WTC11 (cell line): Measurements from ENCODE around the gene FOXC2. TPM values are rescaled to one million over a fixed set of nuclear protein-coding genes. Genes with fewer than 3 reads are reported as not detected.

ENCODE experiments used
- ATAC-seq: fragments of 200-7000 bp; cut with Tn5 transposase; 2 replicates; pipeline ENCODE4 v1.10.0; 2021; ENCODE audit warnings: mild to moderate bottlenecking, moderate library complexity
- CTCF ChIA-PET: fragments of 300-600 bp; sonication (Branson Sonifier 250); formaldehyde crosslinking; loops from one replicate; lab custom pipeline; 2021; ENCODE audit warnings: antibody characterized with exemption; lab: Charles Lee
- POLR2A ChIA-PET: fragments of 350-600 bp; sonication (Branson Sonifier 250); formaldehyde crosslinking; loops from one replicate; lab custom pipeline; 2021; ENCODE audit warnings: antibody characterized with exemption; lab: Charles Lee
- DNase-seq: peaks from one replicate; pipeline ENCODE4 v3.0.0; 2021; ENCODE audit warnings: low spot score
- H3K27ac Mint-ChIP-seq: 2 replicates; pipeline ENCODE4 v1.8.0; 2021; ENCODE audit warnings: mixed read lengths
- H3K27me3 Mint-ChIP-seq: 2 replicates; pipeline ENCODE4 v1.8.0; 2021; ENCODE audit warnings: low read depth, mild to moderate bottlenecking, moderate library complexity, mixed read lengths
- H3K36me3 Mint-ChIP-seq: 2 replicates; pipeline ENCODE4 v1.8.0; 2021; ENCODE audit warnings: mixed read lengths
- H3K4me1 Mint-ChIP-seq: 2 replicates; pipeline ENCODE4 v1.8.0; 2022; ENCODE audit warnings: mixed read lengths
- H3K4me3 Mint-ChIP-seq: 2 replicates; pipeline ENCODE4 v1.8.0; 2021; ENCODE audit warnings: mild to moderate bottlenecking, moderate library complexity, mixed read lengths
- H3K9me3 Mint-ChIP-seq: 2 replicates; pipeline ENCODE4 v1.8.0; 2021; ENCODE audit warnings: mixed read lengths
- ATF2 ChIP-seq: sonication (generic); formaldehyde crosslinking; IDR thresholded peaks from 2 replicates; pipeline ENCODE4 v1.8.1; 2022; ENCODE audit warnings: low read depth, missing genetic modification reagents, borderline replicate concordance
- ERG ChIP-seq: fragments of 250-450 bp; sonication (Bioruptor Pico); IDR thresholded peaks from 2 replicates; pipeline ENCODE4 v1.8.0; 2021; ENCODE audit warnings: mild to moderate bottlenecking
- ESRRA ChIP-seq: sonication (generic); formaldehyde crosslinking; IDR thresholded peaks from 2 replicates; pipeline ENCODE4 v1.8.1; 2022; ENCODE audit warnings: mild to moderate bottlenecking, missing genetic modification reagents, borderline replicate concordance
- GTF2I ChIP-seq: fragments of 250-450 bp; sonication (Bioruptor Pico); conservative IDR thresholded peaks from 2 replicates; pipeline ENCODE4 v1.4.0; 2021; ENCODE audit warnings: mild to moderate bottlenecking
- IRF2 ChIP-seq: sonication (generic); formaldehyde crosslinking; IDR thresholded peaks from 2 replicates; pipeline ENCODE4 v1.8.0; 2022; ENCODE audit warnings: low read depth, missing genetic modification reagents, borderline replicate concordance
- JUN ChIP-seq: sonication (generic); formaldehyde crosslinking; IDR thresholded peaks from 2 replicates; pipeline ENCODE4 v1.8.0; 2023; ENCODE audit warnings: mild to moderate bottlenecking, missing genetic modification reagents
- KAT7 ChIP-seq: sonication (generic); formaldehyde crosslinking; IDR thresholded peaks from 2 replicates; pipeline ENCODE4 v1.8.1; 2023; ENCODE audit warnings: missing genetic modification reagents, mild to moderate bottlenecking, borderline replicate concordance
- MYBL2 ChIP-seq: sonication (generic); formaldehyde crosslinking; IDR thresholded peaks from 2 replicates; pipeline ENCODE4 v1.8.1; 2023; ENCODE audit warnings: mild to moderate bottlenecking, moderate library complexity, missing genetic modification reagents
- TCF7 ChIP-seq: sonication (generic); formaldehyde crosslinking; IDR thresholded peaks from 2 replicates; pipeline ENCODE4 v1.8.0; 2022; ENCODE audit warnings: mild to moderate bottlenecking, low read depth, missing genetic modification reagents, moderate library complexity
- TEAD1 ChIP-seq: sonication (generic); formaldehyde crosslinking; IDR thresholded peaks from 2 replicates; pipeline ENCODE4 v1.8.0; 2022; ENCODE audit warnings: mild to moderate bottlenecking, missing genetic modification reagents
- ZBTB21 ChIP-seq: sonication (generic); formaldehyde crosslinking; IDR thresholded peaks from 2 replicates; pipeline ENCODE4 v1.8.1; 2023; ENCODE audit warnings: mild to moderate bottlenecking, missing genetic modification reagents, borderline replicate concordance
- ZNF219 ChIP-seq: sonication (generic); formaldehyde crosslinking; IDR thresholded peaks from 2 replicates; pipeline ENCODE4 v1.8.0; 2023; ENCODE audit warnings: missing genetic modification reagents, mild to moderate bottlenecking, borderline replicate concordance
- ZNF281 ChIP-seq: sonication (generic); formaldehyde crosslinking; IDR thresholded peaks from 2 replicates; pipeline ENCODE4 v1.8.0; 2023; ENCODE audit warnings: mild to moderate bottlenecking, missing genetic modification reagents
- total RNA-seq: library from RNA; stranded (reverse); gene quantifications from 3 replicates; pipeline ENCODE4 v1.2.3, GENCODE V29; 2021
- TF ChIP-seq, protein P1 (sequence below): sonication (generic); formaldehyde crosslinking; conservative IDR thresholded peaks from 2 replicates; pipeline ENCODE4 v1.8.1; 2022; ENCODE audit warnings: mild to moderate bottlenecking, missing genetic modification reagents
- TF ChIP-seq, protein P2 (sequence below): fragments of 250-450 bp; sonication (Bioruptor Pico); IDR thresholded peaks from 2 replicates; pipeline ENCODE4 v2.1.2; 2022; ENCODE audit warnings: mild to moderate bottlenecking, moderate library complexity
- TF ChIP-seq, protein P3 (sequence below): sonication (generic); formaldehyde crosslinking; IDR thresholded peaks from 2 replicates; pipeline ENCODE4 v1.8.0; 2022; ENCODE audit warnings: mild to moderate bottlenecking, missing genetic modification reagents
- TF ChIP-seq, protein P4 (sequence below): sonication (generic); formaldehyde crosslinking; IDR thresholded peaks from 2 replicates; pipeline ENCODE4 v1.8.0; 2022; ENCODE audit warnings: mild to moderate bottlenecking, missing genetic modification reagents
- TF ChIP-seq, protein P5 (sequence below): sonication (generic); formaldehyde crosslinking; IDR thresholded peaks from 2 replicates; pipeline ENCODE4 v1.8.0; 2023; ENCODE audit warnings: missing genetic modification reagents, mild to moderate bottlenecking, borderline replicate concordance

Gene FOXC2
- total RNA-seq, 1 experiment from 2014 or later, result 0.28 TPM

DNA sequence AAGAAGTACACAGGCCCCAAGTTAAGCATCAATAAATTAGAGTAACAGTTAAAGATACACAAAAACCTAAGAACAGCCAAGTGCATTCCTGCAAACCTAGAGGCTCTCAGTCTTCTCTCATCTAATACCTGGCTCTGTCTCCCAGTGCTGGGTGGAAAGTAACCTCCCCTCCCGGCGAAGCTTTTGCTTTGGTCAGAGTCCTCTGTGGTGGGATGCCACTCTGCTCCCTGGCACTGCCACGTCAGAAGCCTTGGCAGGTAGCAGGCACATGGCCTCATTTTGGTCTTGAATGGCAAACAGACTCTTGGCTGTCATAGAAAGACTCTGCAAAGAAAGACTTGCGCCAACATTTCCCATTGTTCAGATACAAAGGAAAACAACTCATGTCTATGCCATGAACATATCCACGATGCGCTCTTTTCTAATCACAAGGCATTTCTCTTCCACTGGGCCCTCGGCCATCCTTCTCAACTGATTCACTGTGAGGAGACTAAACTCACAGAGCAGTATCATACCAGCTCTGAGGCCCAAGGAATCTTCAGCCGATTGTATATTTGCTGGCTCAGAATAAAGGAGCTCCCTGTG, 32.8 kb upstream of the FOXC2 start (continued):
- TF ChIP-seq ZNF219 (no peak), ESRRA (CRISPR knock-in tag) (no peak), TCF7 (CRISPR knock-in tag) (no peak), MYBL2 (CRISPR knock-in tag) (no peak), ERG (CRISPR knock-in tag) (no peak), GTF2I (CRISPR knock-in tag) (no peak)
- TF ChIP-seq, protein P1, sequence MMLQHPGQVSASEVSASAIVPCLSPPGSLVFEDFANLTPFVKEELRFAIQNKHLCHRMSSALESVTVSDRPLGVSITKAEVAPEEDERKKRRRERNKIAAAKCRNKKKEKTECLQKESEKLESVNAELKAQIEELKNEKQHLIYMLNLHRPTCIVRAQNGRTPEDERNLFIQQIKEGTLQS (CRISPR knock-in tag), result no peak

- H3K36me3 Mint-ChIP-seq, result peaks cover 11% of the 10 kb centered on the region
- H3K27me3 Mint-ChIP-seq, result no peaks in the 10 kb centered on the region
- H3K27ac Mint-ChIP-seq, result no peak overlapping the region
- H3K4me3 Mint-ChIP-seq, result no peak overlapping the region
- ATAC-seq (no peak), DNase-seq (no peak)
- no peaks in the 10 kb centered on the region for H3K4me1 Mint-ChIP-seq
- CTCF ChIA-PET, result no interaction called here
- POLR2A ChIA-PET, result no interaction called here
- H3K9me3 Mint-ChIP-seq, result no peaks in the 10 kb centered on the region
- TF ChIP-seq TEAD1 (CRISPR knock-in tag) (no peak), ZBTB21 (no peak), IRF2 (no peak), TCF7 (CRISPR knock-in tag) (no peak), ATF2 (CRISPR knock-in tag) (no peak), ZNF281 (CRISPR knock-in tag) (no peak), JUN (no peak), KAT7 (CRISPR knock-in tag) (no peak)
- TF ChIP-seq, protein P1 (CRISPR knock-in tag), result no peak
- TF ChIP-seq, protein P2, sequence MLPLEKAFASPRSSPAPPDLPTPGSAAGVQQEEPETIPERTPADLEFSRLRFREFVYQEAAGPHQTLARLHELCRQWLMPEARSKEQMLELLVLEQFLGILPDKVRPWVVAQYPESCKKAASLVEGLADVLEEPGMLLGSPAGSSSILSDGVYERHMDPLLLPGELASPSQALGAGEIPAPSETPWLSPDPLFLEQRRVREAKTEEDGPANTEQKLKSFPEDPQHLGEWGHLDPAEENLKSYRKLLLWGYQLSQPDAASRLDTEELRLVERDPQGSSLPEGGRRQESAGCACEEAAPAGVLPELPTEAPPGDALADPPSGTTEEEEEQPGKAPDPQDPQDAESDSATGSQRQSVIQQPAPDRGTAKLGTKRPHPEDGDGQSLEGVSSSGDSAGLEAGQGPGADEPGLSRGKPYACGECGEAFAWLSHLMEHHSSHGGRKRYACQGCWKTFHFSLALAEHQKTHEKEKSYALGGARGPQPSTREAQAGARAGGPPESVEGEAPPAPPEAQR (CRISPR knock-in tag), result no peak
- TF ChIP-seq, protein P3, sequence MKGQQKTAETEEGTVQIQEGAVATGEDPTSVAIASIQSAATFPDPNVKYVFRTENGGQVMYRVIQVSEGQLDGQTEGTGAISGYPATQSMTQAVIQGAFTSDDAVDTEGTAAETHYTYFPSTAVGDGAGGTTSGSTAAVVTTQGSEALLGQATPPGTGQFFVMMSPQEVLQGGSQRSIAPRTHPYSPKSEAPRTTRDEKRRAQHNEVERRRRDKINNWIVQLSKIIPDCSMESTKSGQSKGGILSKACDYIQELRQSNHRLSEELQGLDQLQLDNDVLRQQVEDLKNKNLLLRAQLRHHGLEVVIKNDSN, result no peak
- TF ChIP-seq, protein P4, sequence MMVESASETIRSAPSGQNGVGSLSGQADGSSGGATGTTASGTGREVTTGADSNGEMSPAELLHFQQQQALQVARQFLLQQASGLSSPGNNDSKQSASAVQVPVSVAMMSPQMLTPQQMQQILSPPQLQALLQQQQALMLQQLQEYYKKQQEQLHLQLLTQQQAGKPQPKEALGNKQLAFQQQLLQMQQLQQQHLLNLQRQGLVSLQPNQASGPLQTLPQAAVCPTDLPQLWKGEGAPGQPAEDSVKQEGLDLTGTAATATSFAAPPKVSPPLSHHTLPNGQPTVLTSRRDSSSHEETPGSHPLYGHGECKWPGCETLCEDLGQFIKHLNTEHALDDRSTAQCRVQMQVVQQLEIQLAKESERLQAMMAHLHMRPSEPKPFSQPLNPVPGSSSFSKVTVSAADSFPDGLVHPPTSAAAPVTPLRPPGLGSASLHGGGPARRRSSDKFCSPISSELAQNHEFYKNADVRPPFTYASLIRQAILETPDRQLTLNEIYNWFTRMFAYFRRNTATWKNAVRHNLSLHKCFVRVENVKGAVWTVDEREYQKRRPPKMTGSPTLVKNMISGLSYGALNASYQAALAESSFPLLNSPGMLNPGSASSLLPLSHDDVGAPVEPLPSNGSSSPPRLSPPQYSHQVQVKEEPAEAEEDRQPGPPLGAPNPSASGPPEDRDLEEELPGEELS (CRISPR knock-in tag), result no peak
- TF ChIP-seq, protein P5, sequence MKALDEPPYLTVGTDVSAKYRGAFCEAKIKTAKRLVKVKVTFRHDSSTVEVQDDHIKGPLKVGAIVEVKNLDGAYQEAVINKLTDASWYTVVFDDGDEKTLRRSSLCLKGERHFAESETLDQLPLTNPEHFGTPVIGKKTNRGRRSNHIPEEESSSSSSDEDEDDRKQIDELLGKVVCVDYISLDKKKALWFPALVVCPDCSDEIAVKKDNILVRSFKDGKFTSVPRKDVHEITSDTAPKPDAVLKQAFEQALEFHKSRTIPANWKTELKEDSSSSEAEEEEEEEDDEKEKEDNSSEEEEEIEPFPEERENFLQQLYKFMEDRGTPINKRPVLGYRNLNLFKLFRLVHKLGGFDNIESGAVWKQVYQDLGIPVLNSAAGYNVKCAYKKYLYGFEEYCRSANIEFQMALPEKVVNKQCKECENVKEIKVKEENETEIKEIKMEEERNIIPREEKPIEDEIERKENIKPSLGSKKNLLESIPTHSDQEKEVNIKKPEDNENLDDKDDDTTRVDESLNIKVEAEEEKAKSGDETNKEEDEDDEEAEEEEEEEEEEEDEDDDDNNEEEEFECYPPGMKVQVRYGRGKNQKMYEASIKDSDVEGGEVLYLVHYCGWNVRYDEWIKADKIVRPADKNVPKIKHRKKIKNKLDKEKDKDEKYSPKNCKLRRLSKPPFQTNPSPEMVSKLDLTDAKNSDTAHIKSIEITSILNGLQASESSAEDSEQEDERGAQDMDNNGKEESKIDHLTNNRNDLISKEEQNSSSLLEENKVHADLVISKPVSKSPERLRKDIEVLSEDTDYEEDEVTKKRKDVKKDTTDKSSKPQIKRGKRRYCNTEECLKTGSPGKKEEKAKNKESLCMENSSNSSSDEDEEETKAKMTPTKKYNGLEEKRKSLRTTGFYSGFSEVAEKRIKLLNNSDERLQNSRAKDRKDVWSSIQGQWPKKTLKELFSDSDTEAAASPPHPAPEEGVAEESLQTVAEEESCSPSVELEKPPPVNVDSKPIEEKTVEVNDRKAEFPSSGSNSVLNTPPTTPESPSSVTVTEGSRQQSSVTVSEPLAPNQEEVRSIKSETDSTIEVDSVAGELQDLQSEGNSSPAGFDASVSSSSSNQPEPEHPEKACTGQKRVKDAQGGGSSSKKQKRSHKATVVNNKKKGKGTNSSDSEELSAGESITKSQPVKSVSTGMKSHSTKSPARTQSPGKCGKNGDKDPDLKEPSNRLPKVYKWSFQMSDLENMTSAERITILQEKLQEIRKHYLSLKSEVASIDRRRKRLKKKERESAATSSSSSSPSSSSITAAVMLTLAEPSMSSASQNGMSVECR (CRISPR knock-in tag), result no peak
Observed at GRCh38 chr16:86534779-86535615, 31.6 kb upstream of the FOXC2 start.
